A549 (cell line): ENCODE results near the gene NRARP.

Experiments
- BCL3 ChIP-seq: fragments of >200 bp; sonication (Bioruptor Twin); formaldehyde crosslinking; IDR thresholded peaks from 3 replicates; pipeline ENCODE4 v1.6.1; 2016
- CEBPB ChIP-seq, 2 experiments: fragments of >200 bp in 1 of 2; sonication (Bioruptor Twin) in 1 of 2; formaldehyde crosslinking in 1 of 2; IDR thresholded peaks; 2 replicates each; pipeline ENCODE4 v1.6.1; 2012 to 2016
- CTCF ChIP-seq: fragments of >200 bp; sonication (Bioruptor Twin); formaldehyde crosslinking; IDR thresholded peaks from 3 replicates; pipeline ENCODE4 v1.5.1; 2016
- EHF ChIP-seq: fragments of 250-450 bp; sonication (Bioruptor Pico); IDR thresholded peaks from 2 replicates; pipeline ENCODE4 v1.5.0; 2020; ENCODE audit warnings: mild to moderate bottlenecking
- ELK1 ChIP-seq: fragments of 150-350 bp; IDR thresholded peaks from 2 replicates; pipeline ENCODE4 v1.6.1; 2014; ENCODE audit warnings: low read depth, mild to moderate bottlenecking, low read length
- EP300 ChIP-seq, 2 experiments: fragments of >200 bp; sonication (Bioruptor Twin); formaldehyde crosslinking; IDR thresholded peaks; 2 replicates in 1 of 2; 3 replicates in 1 of 2; pipeline ENCODE4 v1.6.1; 2016 to 2017
- HMGXB4 ChIP-seq: fragments of 250-450 bp; sonication (Bioruptor Pico); IDR thresholded peaks from 2 replicates; pipeline ENCODE4 v1.5.0; 2021; ENCODE audit warnings: mild to moderate bottlenecking, moderate library complexity, borderline replicate concordance
- MAZ ChIP-seq: fragments of 150-350 bp; IDR thresholded peaks from 2 replicates; pipeline ENCODE4 v1.6.1; 2014; ENCODE audit warnings: antibody characterized with exemption, low read depth, low read length, borderline replicate concordance
- NFE2L2 ChIP-seq: fragments of 150-350 bp; conservative IDR thresholded peaks from 2 replicates; pipeline ENCODE4 v1.6.1; 2014; ENCODE audit warnings: low read length
- REST ChIP-seq: fragments of 200-600 bp; sonication (generic); IDR thresholded peaks from 2 replicates; pipeline ENCODE4 v1.6.1; 2016; ENCODE audit warnings: antibody characterized with exemption, mild to moderate bottlenecking, moderate library complexity
- SREBF2 ChIP-seq: fragments of 450-650 bp; IDR thresholded peaks from 2 replicates; pipeline ENCODE4 v1.6.1; 2014; ENCODE audit warnings: mild to moderate bottlenecking, moderate library complexity
- ZNF302 ChIP-seq: fragments of 250-450 bp; sonication (Bioruptor Pico); IDR thresholded peaks from 2 replicates; pipeline ENCODE4 v1.9.0; 2021; ENCODE audit warnings: inconsistent platforms, mild to moderate bottlenecking, moderate library complexity

GRCh38 chr9:137333016-137333671 lies 31.1 kb upstream of the NRARP start:
- no peak for TF ChIP-seq NFE2L2
- TF ChIP-seq EP300 (IDR thresholded peaks at IDR 0.05): no peak
- TF ChIP-seq MAZ: no peak
- no peak for TF ChIP-seq ZNF302 (CRISPR knock-in tag)
- no peak for TF ChIP-seq SREBF2
- no peak for TF ChIP-seq CTCF
- TF ChIP-seq EHF (CRISPR knock-in tag): no peak
- TF ChIP-seq ELK1: no peak
- no peak for TF ChIP-seq HMGXB4 (CRISPR knock-in tag)
- TF ChIP-seq CEBPB (IDR thresholded peaks at IDR 0.05): no peak
- no peak for TF ChIP-seq REST
- TF ChIP-seq BCL3: no peak
